ENCODE measurements around the gene C2orf74. TPM values are rescaled to one million over a fixed set of nuclear protein-coding genes. Genes with fewer than 3 reads are reported as not detected.

C2orf74 gene
- total and polyA plus RNA-seq, 3 donors from 2014 or later: 39.4 to 50.0 (median 40.4) TPM

GRCh38 chr2:61214171-61214570, 52.2 kb downstream of the C2orf74 start:
- no peaks in the 10 kb centered on the region for H3K4me1 ChIP-seq
- no peak overlapping the region for H3K27ac ChIP-seq
- DNase-seq: no peak
- H3K4me3 ChIP-seq: no peak overlapping the region
- no peaks in the 10 kb centered on the region for H3K9me3 ChIP-seq
- 85 to 88% methylated on average over 4 of the region's 4 CpGs for WGBS, 2 donors
- intact Hi-C loops (cut with DNase I; ENCODE audit: low total_unique reads): no loop called here
- TF ChIP-seq POLR2A (IDR thresholded peaks at IDR 0.05): no peak
- no peak for TF ChIP-seq CTCF (IDR thresholded peaks at IDR 0.05)
- H3K36me3 ChIP-seq (ENCODE audit: low read depth, missing control alignments): no peaks in the 10 kb centered on the region
- no peaks in the 10 kb centered on the region for H3K27me3 ChIP-seq

Other genes with a start within 250 kb of the C2orf74 start
- 10 to 100 TPM; 39.0 to 44.3 TPM for gene PEX13, start 144.5 kb upstream of the C2orf74 start, total RNA-seq
- 34.6 TPM for gene PEX13, start 144.5 kb upstream of the C2orf74 start, polyA plus RNA-seq (ENCODE audit: insufficient read depth, low read depth, low replicate concordance)
- 10 to 100 TPM in 1 of 2 donors, 1 to 10 TPM in 1; 10.0 to 10.7 TPM for gene PUS10, start 143.9 kb upstream of the C2orf74 start, total RNA-seq
- 7.3 TPM for gene PUS10, start 143.9 kb upstream of the C2orf74 start, polyA plus RNA-seq (ENCODE audit: insufficient read depth, low read depth, low replicate concordance)
- gene SANBR, start 96.3 kb upstream of the C2orf74 start, total RNA-seq: 10 to 100 TPM; 11.1 to 12.4 TPM
- 9.4 TPM for gene SANBR, start 96.3 kb upstream of the C2orf74 start, polyA plus RNA-seq (ENCODE audit: insufficient read depth, low read depth, low replicate concordance)

Data from testis (tissue), 3 donors.